ENCODE measurements around the gene TEX48.

Gene TEX48

GRCh38 chr9:114693248-114693855 lies 11.4 kb upstream of the TEX48 start:
- DNase-seq, result no peak

GRCh38 chr9:114691956-114692295 lies 9.9 kb upstream of the TEX48 start:
- no peak for DNase-seq

GRCh38 chr9:114691046-114691955 lies 9.3 kb upstream of the TEX48 start:
- DNase-seq, result no peak

- DNase-seq, result no peak
Observed at GRCh38 chr9:114690308-114690707, 8.3 kb upstream of the TEX48 start.

- DNase-seq, result no peak
Observed at GRCh38 chr9:114689813-114690212, 7.8 kb upstream of the TEX48 start.

- no peak for DNase-seq
Observed at GRCh38 chr9:114688909-114689610, 7.1 kb upstream of the TEX48 start.

GRCh38 chr9:114688379-114688778 lies 6.4 kb upstream of the TEX48 start:
- DNase-seq, result no peak

GRCh38 chr9:114687034-114687433 lies 5.0 kb upstream of the TEX48 start:
- no peak for DNase-seq

- no peak for DNase-seq
Observed at GRCh38 chr9:114685951-114686350, 4.0 kb upstream of the TEX48 start.

- no peak for DNase-seq
Observed at GRCh38 chr9:114684036-114684435, 2.0 kb upstream of the TEX48 start.

GRCh38 chr9:114682846-114683245 lies 854 bp upstream of the TEX48 start:
- no peak for DNase-seq

- no peak for DNase-seq
Observed at GRCh38 chr9:114680259-114681001, 1.6 kb downstream of the TEX48 start.

GRCh38 chr9:114678795-114679194 lies 3.2 kb downstream of the TEX48 start:
- no peak for DNase-seq

- no peak for DNase-seq
Observed at GRCh38 chr9:114678130-114678529, 3.9 kb downstream of the TEX48 start.

GRCh38 chr9:114677418-114677817 lies 4.6 kb downstream of the TEX48 start:
- DNase-seq, result no peak

GRCh38 chr9:114676901-114677300 lies 5.1 kb downstream of the TEX48 start:
- DNase-seq, result no peak

- no peak for DNase-seq
Observed at GRCh38 chr9:114674798-114675540, 7.0 kb downstream of the TEX48 start.

GRCh38 chr9:114674076-114674797 lies 7.8 kb downstream of the TEX48 start:
- no peak for DNase-seq

- DNase-seq, result no peak
Observed at GRCh38 chr9:114671605-114672004, 10.4 kb downstream of the TEX48 start.

- DNase-seq, result no peak
Observed at GRCh38 chr9:114669961-114670360, 12.0 kb downstream of the TEX48 start.

- DNase-seq, result no peak
Observed at GRCh38 chr9:114668146-114668545, 13.8 kb downstream of the TEX48 start.

GRCh38 chr9:114666851-114667250 lies 15.1 kb downstream of the TEX48 start:
- DNase-seq, result no peak

Data from effector CD8-positive, alpha-beta T cell (primary cell).